Prostate gland (tissue), 2 donors: Measurements from ENCODE around the gene TAP1. TPM values are rescaled to one million over a fixed set of nuclear protein-coding genes. Genes with fewer than 3 reads are reported as not detected.

Source experiments
- DNase-seq: peaks from one replicate; pipeline ENCODE4 v3.0.0-alpha.2; 2019; ENCODE audit warnings: low spot score
- H3K27ac ChIP-seq, 2 donors: fragments of 200-600 bp; sonication (generic); 2 replicates each; pipeline ENCODE4 v1.5.1; 2017 to 2019
- H3K27me3 ChIP-seq: fragments of 200-600 bp; sonication (generic); replicated peaks from 2 replicates; pipeline ENCODE4 v1.5.1; 2019; ENCODE audit not compliant: insufficient read depth
- H3K36me3 ChIP-seq, 2 donors: fragments of 200-600 bp; sonication (generic); 1 replicate in 1 of 2; 2 replicates in 1 of 2; pipeline versions ENCODE4 v1.5.1 to v1.8.1; 2017 to 2019
- H3K4me1 ChIP-seq: fragments of 200-600 bp; sonication (generic); replicated peaks from 2 replicates; pipeline ENCODE4 v1.5.1; 2019
- H3K4me3 ChIP-seq, 2 donors: fragments of 200-600 bp; sonication (generic); 2 replicates each; pipeline ENCODE4 v1.5.1; 2017 to 2019
- H3K9me3 ChIP-seq: fragments of 200-600 bp; sonication (generic); 2 replicates; pipeline ENCODE4 v1.5.1; 2017
- POLR2A ChIP-seq: fragments of 450-650 bp; IDR thresholded peaks from one replicate; pipeline ENCODE4 v1.6.1; 2016; ENCODE audit warnings: antibody characterized with exemption, mild to moderate bottlenecking
- POLR2AphosphoS5 ChIP-seq: sonication (generic); formaldehyde crosslinking; IDR thresholded peaks from one replicate; pipeline ENCODE4 v1.6.1; 2017; ENCODE audit warnings: antibody characterized with exemption
- WGBS: methylation state at CpG from one replicate; pipeline ENCODE4 v1.1.5; 2018; 5-methylcytosine and 5-hydroxymethylcytosine counted together
- intact Hi-C: fragments of 100-400 bp; cut with DNase I; formaldehyde crosslinking; loops from one replicate; pipeline ENCODE4 v1.14.2; 2022
- total RNA-seq, 2 donors: library from RNA; depleted of rRNA; stranded (reverse); fragments of >200 nt; gene quantifications; one replicate each; pipeline ENCODE4 v1.1.0, GENCODE V29; 2016
- TF ChIP-seq, protein P1 (sequence below), 4 experiments: fragments of 200-600 bp in 2 of 4; fragments of 450-650 bp in 2 of 4; sonication (generic) in 2 of 4; IDR thresholded peaks; 1 replicate in 3 of 4; 2 replicates in 1 of 4; pipeline ENCODE4 v1.5.1; 2016 to 2019; ENCODE audit warnings: antibody characterized with exemption in 4 of 4, mild to moderate bottlenecking in 2 of 4, moderate library complexity in 2 of 4

Gene TAP1
- total RNA-seq, 2 donors from 2014 or later = 30.6 to 47.4 TPM

DNA sequence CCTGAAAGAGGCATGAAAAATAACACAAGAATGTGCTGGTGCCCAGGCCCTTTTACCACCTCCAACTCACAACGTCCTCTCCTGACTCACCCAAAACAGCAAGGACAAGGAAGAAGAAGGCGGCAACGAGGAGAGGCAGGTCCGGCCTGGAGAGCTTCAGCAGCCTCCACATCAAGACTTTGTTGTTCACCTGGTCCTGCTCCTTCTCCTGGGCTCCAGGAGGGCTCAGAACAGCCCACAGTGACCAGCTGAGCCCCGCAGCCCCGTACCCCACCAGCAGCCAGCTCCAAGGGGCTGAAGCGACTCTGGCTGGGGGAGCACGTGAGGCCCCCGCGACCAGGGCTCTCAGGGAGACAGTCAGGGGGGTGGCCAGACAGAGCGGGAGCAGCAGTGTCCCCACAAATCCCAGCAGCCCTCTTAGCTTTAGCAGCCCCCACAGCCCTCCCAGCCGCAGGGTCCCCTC lies 15.8 kb downstream of the TAP1 start:
- Histone ChIP-seq H3K9me3 (no peaks in the 10 kb centered on the region), H3K4me3 (peak overlapping the region; percentile 61 to 81), H3K4me1 (no peaks in the 10 kb centered on the region), H3K27ac (peak overlapping the region; percentile 94 to 96), H3K27me3 (no peaks in the 10 kb centered on the region), H3K36me3 (no peaks in the 10 kb centered on the region)
- no peak for DNase-seq
- WGBS = 27% methylated on average over 11 of the region's 12 CpGs
- intact Hi-C loops = loop anchor here (1.0 to 5.0 kb wide), 2 partner anchors 16 to 35 kb away; partner anchors contain the start of gene TAP1
- TF ChIP-seq, protein P1, sequence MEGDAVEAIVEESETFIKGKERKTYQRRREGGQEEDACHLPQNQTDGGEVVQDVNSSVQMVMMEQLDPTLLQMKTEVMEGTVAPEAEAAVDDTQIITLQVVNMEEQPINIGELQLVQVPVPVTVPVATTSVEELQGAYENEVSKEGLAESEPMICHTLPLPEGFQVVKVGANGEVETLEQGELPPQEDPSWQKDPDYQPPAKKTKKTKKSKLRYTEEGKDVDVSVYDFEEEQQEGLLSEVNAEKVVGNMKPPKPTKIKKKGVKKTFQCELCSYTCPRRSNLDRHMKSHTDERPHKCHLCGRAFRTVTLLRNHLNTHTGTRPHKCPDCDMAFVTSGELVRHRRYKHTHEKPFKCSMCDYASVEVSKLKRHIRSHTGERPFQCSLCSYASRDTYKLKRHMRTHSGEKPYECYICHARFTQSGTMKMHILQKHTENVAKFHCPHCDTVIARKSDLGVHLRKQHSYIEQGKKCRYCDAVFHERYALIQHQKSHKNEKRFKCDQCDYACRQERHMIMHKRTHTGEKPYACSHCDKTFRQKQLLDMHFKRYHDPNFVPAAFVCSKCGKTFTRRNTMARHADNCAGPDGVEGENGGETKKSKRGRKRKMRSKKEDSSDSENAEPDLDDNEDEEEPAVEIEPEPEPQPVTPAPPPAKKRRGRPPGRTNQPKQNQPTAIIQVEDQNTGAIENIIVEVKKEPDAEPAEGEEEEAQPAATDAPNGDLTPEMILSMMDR (IDR thresholded peaks at IDR 0.05) = no peak
- no peak for TF ChIP-seq POLR2AphosphoS5
- no peak for TF ChIP-seq POLR2A

DNA sequence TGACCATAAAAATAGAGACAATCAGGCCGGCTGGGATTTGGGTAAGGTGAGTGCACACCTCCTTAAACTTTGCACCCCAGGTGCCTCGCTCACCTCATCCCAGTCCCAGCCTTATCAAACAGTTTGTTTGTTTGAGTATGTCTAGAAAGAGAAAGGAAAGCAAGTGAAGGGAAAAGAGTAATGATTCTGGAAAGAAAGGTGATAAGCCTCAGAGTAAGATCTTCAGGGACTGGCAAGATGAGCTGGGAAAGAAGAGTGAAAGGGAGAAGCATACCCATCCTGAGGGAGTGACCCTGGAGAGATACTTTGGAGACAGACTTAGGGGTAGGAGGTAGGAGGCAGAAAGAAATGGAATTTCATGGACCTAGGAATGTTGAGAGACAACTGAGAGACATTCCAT lies 16.6 kb downstream of the TAP1 start:
- 94% methylated on average over 2 of the region's 2 CpGs for WGBS
- intact Hi-C loops = loop anchor here (5.0 kb wide), 1 partner anchor 35 kb away; no protein-coding TSS in a partner anchor
- H3K4me3 ChIP-seq = no peak overlapping the region
- H3K36me3 ChIP-seq = no peaks in the 10 kb centered on the region
- TF ChIP-seq POLR2A (no peak), POLR2AphosphoS5 (no peak)
- TF ChIP-seq, protein P1 (IDR thresholded peaks at IDR 0.05) = no peak
- no peaks in the 10 kb centered on the region for H3K4me1 ChIP-seq
- no peak overlapping the region for H3K27ac ChIP-seq
- H3K9me3 ChIP-seq = no peaks in the 10 kb centered on the region
- H3K27me3 ChIP-seq = no peaks in the 10 kb centered on the region
- no peak for DNase-seq

DNA sequence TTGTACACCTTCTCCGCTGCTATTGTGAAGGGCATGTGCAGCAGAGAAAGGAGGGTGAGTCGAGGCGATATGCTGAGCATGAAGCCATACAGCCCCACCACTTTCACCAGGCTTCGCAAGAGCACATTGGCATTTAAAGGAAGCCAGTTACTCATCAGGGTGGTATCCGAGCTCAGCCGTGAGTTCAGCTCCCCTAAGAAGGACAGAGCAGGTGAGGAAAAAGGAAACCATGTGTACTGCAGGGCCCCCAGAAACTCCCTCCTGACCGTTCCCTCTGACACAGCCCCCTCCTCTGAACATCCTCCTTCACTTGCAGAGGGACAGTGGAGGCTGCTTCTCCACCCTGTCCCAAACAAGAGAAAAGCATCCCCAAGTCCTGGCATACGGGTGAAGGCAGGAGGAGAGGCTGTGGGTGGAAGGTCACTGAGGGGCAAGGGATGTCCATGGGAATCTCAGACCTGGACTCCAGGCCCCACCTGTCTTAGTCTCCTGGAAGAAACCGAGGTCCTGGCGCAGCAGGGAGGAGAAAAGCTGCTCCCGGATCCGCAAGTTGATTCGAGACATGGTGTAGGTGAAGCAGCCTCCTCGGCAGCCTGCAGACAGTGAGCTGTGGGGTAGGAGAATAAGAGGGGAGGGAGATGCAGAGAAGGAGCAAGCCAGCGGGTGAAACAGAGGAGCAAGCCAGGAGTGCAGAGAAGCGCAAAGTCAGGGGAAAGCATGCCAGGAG lies 18.2 kb downstream of the TAP1 start:
- intact Hi-C loops = loop anchor here (5.0 kb wide), 1 partner anchor 37 kb away; no protein-coding TSS in a partner anchor
- Histone ChIP-seq H3K36me3 (no peaks in the 10 kb centered on the region), H3K9me3 (no peaks in the 10 kb centered on the region), H3K27ac (no peak overlapping the region), H3K27me3 (no peaks in the 10 kb centered on the region), H3K4me1 (no peaks in the 10 kb centered on the region), H3K4me3 (no peak overlapping the region)
- no peak for DNase-seq
- 95% methylated on average over 16 of the region's 16 CpGs for WGBS
- TF ChIP-seq, protein P1 (IDR thresholded peaks at IDR 0.05) = no peak
- TF ChIP-seq POLR2AphosphoS5 = no peak
- no peak for TF ChIP-seq POLR2A

DNA sequence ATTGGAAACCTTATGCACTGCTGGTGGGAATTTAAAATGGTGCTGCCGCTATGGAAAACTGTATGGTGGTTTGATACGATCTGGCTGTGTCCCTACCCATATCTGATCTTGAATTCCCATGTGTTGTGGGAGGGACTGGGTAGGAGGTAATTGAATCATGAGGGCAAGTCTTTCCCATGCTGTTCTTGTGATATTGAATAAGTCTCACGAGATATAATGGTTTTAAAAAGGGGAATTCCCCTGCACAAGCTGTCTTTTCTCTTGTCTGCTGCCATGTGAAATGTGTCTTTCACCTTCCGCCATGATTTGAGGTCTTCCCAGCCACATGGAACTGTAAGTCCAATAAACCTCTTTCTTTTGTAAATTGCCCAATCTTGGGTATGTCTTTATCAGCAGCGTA lies 19.8 kb downstream of the TAP1 start:
- intact Hi-C loops = no loop called here
- Histone ChIP-seq H3K4me3 (no peak overlapping the region), H3K36me3 (no peaks in the 10 kb centered on the region), H3K27ac (no peak overlapping the region), H3K9me3 (no peaks in the 10 kb centered on the region), H3K27me3 (no peaks in the 10 kb centered on the region), H3K4me1 (no peaks in the 10 kb centered on the region)
- 83% methylated on average over 5 of the region's 5 CpGs for WGBS
- no peak for DNase-seq
- TF ChIP-seq POLR2AphosphoS5 = no peak
- no peak for TF ChIP-seq POLR2A
- TF ChIP-seq, protein P1 (IDR thresholded peaks at IDR 0.05) = no peak

DNA sequence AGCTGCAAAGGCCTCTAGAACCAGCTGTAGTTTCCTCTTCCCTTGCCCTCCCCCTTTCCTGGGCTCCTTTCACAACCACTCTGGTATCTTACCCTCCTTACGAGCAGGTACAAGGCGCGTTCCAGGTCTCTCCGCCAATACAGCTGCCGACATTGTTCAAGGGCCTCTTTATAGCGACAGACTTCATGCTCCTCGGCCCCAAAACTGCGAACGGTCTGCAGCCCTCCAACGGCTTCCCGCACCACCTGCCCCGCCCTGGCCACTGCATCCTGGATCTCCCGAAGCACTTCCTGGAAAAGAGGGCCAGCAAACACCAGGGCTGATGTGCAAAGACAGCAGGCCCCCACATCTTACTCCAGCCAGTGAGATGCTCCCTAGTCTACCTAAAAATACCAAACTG lies 21.0 kb downstream of the TAP1 start:
- Histone ChIP-seq H3K27me3 (no peaks in the 10 kb centered on the region), H3K4me1 (no peaks in the 10 kb centered on the region), H3K36me3 (no peaks in the 10 kb centered on the region), H3K27ac (no peak overlapping the region), H3K9me3 (no peaks in the 10 kb centered on the region), H3K4me3 (no peak overlapping the region)
- WGBS = 82% methylated on average over 13 of the region's 13 CpGs
- TF ChIP-seq POLR2AphosphoS5 (no peak), POLR2A (no peak)
- TF ChIP-seq, protein P1 (IDR thresholded peaks at IDR 0.05) = no peak
- intact Hi-C loops = no loop called here
- DNase-seq = no peak
